Measurements from ENCODE around the gene NTSR1. TPM values are rescaled to one million over a fixed set of nuclear protein-coding genes. Genes with fewer than 3 reads are reported as not detected.
A peak's percentile ranks its signal among the peaks of the same experiment; 100 is the strongest.

NTSR1 gene
- total RNA-seq, 4 donors from 2014 or later: 0.67 TPM; not detected in 3

GRCh38 chr20:62704341-62704948 is 4.2 kb upstream of the NTSR1 start:
- no peak overlapping the region for H3K4me3 ChIP-seq (replicated peaks in 1 of 3)
- TF ChIP-seq POLR2A (IDR thresholded peaks at IDR 0.05): no peak
- TF ChIP-seq, protein P1, sequence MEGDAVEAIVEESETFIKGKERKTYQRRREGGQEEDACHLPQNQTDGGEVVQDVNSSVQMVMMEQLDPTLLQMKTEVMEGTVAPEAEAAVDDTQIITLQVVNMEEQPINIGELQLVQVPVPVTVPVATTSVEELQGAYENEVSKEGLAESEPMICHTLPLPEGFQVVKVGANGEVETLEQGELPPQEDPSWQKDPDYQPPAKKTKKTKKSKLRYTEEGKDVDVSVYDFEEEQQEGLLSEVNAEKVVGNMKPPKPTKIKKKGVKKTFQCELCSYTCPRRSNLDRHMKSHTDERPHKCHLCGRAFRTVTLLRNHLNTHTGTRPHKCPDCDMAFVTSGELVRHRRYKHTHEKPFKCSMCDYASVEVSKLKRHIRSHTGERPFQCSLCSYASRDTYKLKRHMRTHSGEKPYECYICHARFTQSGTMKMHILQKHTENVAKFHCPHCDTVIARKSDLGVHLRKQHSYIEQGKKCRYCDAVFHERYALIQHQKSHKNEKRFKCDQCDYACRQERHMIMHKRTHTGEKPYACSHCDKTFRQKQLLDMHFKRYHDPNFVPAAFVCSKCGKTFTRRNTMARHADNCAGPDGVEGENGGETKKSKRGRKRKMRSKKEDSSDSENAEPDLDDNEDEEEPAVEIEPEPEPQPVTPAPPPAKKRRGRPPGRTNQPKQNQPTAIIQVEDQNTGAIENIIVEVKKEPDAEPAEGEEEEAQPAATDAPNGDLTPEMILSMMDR (IDR thresholded peaks at IDR 0.05): no peak
- peak; percentile 94 to 95 for DNase-seq
- WGBS, 2 donors: 5 to 11% methylated on average over 14 to 19 of the region's 21 CpGs
- no peaks in the 10 kb centered on the region for H3K9me3 ChIP-seq
- intact Hi-C loops (cut with DNase I): no loop called here
- H3K36me3 ChIP-seq: no peaks in the 10 kb centered on the region
- H3K27ac ChIP-seq: no peak overlapping the region
- peaks cover 0 to 4% of the 10 kb centered on the region in 2 donors for H3K4me1 ChIP-seq
- peaks cover 11% of the 10 kb centered on the region for H3K27me3 ChIP-seq

- no peak for DNase-seq
- Histone ChIP-seq H3K9me3 (no peaks in the 10 kb centered on the region), H3K4me1 (peaks cover 0 to 4% of the 10 kb centered on the region in 2 donors), H3K27me3 (peaks cover 12% of the 10 kb centered on the region), H3K4me3 (replicated peaks in 1 of 3) (no peak overlapping the region), H3K27ac (no peak overlapping the region), H3K36me3 (no peaks in the 10 kb centered on the region)
- TF ChIP-seq, protein P1 (IDR thresholded peaks at IDR 0.05): no peak
- no peak for TF ChIP-seq POLR2A (IDR thresholded peaks at IDR 0.05)
- WGBS, 2 donors: 86 to 100% methylated on average over 1 to 16 of the region's 16 CpGs
- intact Hi-C loops (cut with DNase I): no loop called here
Observed at GRCh38 chr20:62705627-62706026, 3.0 kb upstream of the NTSR1 start.

DNA sequence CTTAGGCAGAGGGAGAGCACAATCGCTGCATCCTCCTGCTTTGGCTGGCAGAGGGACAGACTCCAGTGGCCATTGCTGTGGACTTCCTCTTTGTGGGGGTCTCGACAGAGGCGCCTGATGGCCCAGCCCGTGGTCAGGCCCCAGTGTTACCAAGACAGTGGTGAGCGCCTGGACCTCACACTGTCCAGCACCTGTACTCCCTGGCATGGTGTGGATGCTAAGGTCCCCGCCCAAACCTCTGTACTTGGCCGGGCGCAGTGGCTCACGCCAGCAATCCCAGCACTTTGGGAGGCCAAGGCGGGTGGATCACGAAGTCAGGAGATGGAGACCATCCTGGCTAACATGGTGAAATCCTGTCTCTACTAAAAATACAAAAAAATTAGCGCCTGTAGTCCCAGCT is 2.3 kb upstream of the NTSR1 start:
- Histone ChIP-seq H3K4me1 (peaks cover 0 to 4% of the 10 kb centered on the region in 2 donors), H3K9me3 (no peaks in the 10 kb centered on the region), H3K36me3 (no peaks in the 10 kb centered on the region), H3K4me3 (replicated peaks in 1 of 3) (no peak overlapping the region), H3K27ac (no peak overlapping the region), H3K27me3 (peaks cover 17% of the 10 kb centered on the region)
- 83 to 87% methylated on average over 12 of the region's 12 CpGs for WGBS, 2 donors
- no peak for DNase-seq
- no peak for TF ChIP-seq POLR2A (IDR thresholded peaks at IDR 0.05)
- TF ChIP-seq, protein P1 (IDR thresholded peaks at IDR 0.05): no peak
- intact Hi-C loops (cut with DNase I): no loop called here

- H3K4me1 ChIP-seq: peaks cover 0 to 4% of the 10 kb centered on the region in 2 donors
- H3K27me3 ChIP-seq: peaks cover 17% of the 10 kb centered on the region
- no peaks in the 10 kb centered on the region for H3K36me3 ChIP-seq
- intact Hi-C loops (cut with DNase I): no loop called here
- 79 to 81% methylated on average over 12 of the region's 12 CpGs for WGBS, 2 donors
- H3K4me3 ChIP-seq (replicated peaks in 1 of 3): no peak overlapping the region
- no peaks in the 10 kb centered on the region for H3K9me3 ChIP-seq
- DNase-seq: no peak
- TF ChIP-seq, protein P1 (IDR thresholded peaks at IDR 0.05): no peak
- no peak for TF ChIP-seq POLR2A (IDR thresholded peaks at IDR 0.05)
- no peak overlapping the region for H3K27ac ChIP-seq
Observed at GRCh38 chr20:62706857-62707256, 1.8 kb upstream of the NTSR1 start.

DNA sequence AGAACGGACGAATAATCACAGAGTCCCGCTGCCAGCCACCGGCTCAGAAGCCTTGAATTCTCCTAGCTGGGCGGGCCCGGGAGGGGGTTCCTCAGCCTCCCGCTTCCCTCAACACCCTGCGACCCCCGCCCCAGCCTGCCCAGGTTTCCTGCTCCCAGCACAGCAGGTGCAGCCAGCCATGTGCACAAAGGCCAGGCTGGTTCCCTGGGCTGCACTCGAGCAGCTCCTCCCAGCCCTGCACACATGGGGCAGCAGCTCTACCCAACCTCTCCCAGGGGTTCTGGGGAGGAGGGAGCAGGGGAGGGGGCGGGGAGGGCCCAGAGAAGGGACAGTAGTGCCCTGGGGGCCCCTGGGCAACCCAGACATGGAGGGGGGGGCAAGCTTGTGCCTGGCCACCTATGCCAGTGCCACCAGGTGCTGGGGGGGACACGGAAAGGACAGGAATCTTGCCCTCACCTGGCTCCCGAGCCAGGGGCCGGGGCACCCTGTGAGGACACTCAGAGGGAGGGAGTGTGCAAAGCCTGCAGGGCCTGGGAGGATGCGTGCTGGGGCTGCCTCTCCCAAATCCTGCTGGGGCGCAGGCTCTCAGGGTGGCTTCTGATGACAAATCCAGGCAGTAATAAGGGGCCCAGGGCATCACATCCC is 1.2 kb upstream of the NTSR1 start:
- TF ChIP-seq, protein P1 (IDR thresholded peaks at IDR 0.05): no peak
- no peak for TF ChIP-seq POLR2A (IDR thresholded peaks at IDR 0.05)
- no peak overlapping the region for H3K4me3 ChIP-seq (replicated peaks in 1 of 3)
- peaks cover 0 to 4% of the 10 kb centered on the region in 2 donors for H3K4me1 ChIP-seq
- peaks cover 17% of the 10 kb centered on the region for H3K27me3 ChIP-seq
- no peak overlapping the region for H3K27ac ChIP-seq
- DNase-seq: no peak
- intact Hi-C loops (cut with DNase I): no loop called here
- WGBS, 2 donors: 46 to 60% methylated on average over 12 to 13 of the region's 16 CpGs
- H3K9me3 ChIP-seq: no peaks in the 10 kb centered on the region
- H3K36me3 ChIP-seq: no peaks in the 10 kb centered on the region
